ENCODE results near the gene TSPAN2.

TSPAN2 gene

GRCh38 chr1:115073298-115074087, 15.8 kb downstream of the TSPAN2 start:
- no peak for DNase-seq

DNA sequence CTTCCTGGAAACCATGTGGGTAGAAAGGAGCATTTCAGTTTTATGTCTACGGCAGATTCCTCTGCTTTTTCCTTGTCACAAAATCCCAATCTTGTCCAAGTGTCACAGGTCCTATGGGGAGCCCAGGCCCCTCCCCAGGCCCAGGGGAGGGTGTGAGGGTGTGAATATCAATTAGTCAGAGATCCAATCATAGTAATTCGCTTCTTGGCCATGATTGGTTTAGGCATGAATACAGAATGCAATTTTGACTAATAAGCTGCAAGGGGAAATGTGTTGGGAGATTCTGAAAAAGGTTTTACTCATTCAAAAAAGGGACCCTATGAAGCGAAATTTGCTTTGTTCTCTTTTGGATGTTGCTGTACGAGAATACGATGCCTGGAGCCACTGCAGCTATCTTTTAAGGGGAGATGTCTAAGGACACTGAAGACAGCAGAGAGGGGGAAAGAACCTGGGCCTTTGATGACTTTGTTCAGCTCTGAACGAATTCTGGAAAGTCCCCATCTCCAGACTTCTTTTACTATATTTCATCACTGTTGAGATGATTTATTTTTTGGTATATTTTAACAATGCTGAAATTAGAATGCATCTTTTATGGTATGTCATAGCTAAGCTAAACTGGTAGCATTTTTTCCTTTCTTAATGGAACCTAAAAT, 18.2 kb downstream of the TSPAN2 start:
- no peak for DNase-seq

- no peak for DNase-seq
Observed at GRCh38 chr1:115069659-115070308, 19.5 kb downstream of the TSPAN2 start.

GRCh38 chr1:115068826-115069585, 20.3 kb downstream of the TSPAN2 start:
- no peak for DNase-seq

- no peak for DNase-seq
Observed at GRCh38 chr1:115067161-115067859, 22.0 kb downstream of the TSPAN2 start.

DNA sequence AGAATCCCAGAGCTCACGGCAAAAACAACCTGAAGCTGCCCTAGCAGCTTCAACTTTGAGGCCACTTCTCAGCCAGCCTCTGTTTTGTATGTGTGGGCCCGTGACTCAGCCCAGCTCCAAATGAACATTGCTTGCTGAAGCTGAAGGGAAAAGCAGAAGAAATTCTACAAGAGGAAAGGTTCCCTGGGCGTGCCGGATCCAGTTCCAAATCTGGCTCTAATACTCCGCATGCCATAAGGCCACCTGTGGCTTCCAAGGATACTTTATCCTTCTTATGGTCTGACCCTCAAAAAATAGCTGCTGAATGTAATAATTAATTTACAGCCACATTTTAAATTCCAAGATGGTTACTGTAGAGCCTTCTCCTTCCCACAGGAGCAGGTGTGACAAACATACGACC, 24.3 kb downstream of the TSPAN2 start:
- DNase-seq, result no peak

- no peak for DNase-seq
Observed at GRCh38 chr1:115064461-115064860, 24.8 kb downstream of the TSPAN2 start.

GRCh38 chr1:115063228-115063901, 25.9 kb downstream of the TSPAN2 start:
- DNase-seq, result no peak

- no peak for DNase-seq
Observed at GRCh38 chr1:115062542-115063004, 26.7 kb downstream of the TSPAN2 start.

DNA sequence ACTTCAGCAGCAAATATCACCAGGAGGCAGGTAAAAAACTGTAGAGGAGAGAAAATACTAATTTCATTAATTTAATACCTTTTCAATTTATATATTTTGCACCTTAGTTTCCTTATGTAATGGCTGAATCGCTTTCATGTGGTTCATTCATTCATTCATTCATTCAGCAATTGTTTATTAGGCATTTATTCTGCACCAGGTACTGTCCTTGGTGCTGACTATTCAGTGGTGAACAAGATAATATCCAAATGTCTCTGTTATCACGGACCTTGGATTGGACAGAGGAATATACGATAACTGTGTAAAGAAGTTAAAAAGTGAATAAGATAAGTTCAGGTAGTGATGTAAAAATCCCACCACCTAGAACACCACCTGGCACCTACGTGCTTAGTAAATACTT, 28.8 kb downstream of the TSPAN2 start:
- DNase-seq, result no peak

GRCh38 chr1:115059316-115059715, 30.0 kb downstream of the TSPAN2 start:
- DNase-seq, result no peak

GRCh38 chr1:115057661-115058254, 31.5 kb downstream of the TSPAN2 start:
- no peak for DNase-seq

- no peak for DNase-seq
Observed at GRCh38 chr1:115056395-115056798, 32.9 kb downstream of the TSPAN2 start.

GRCh38 chr1:115052454-115053083, 36.7 kb downstream of the TSPAN2 start:
- peak; percentile 84 for DNase-seq

DNA sequence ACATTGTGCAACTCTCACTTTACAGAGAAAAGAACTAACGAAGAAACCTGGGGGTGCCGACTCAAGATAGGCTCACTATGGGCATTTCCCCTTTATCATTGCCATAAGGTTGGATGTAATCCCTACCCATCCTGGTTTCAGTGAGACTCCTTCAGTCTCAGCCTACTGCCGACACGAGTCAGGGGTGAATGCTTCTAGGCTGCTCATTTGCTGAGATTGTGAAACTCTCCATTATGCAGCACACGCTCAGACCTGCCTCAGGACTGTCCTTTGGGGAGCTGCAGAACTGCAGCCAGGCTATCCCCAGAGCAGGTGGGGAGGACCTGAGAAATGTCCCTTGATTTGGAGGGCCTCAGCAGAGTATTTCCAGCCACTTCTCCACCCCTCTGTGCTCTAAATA, 37.5 kb downstream of the TSPAN2 start:
- DNase-seq, result no peak

DNA sequence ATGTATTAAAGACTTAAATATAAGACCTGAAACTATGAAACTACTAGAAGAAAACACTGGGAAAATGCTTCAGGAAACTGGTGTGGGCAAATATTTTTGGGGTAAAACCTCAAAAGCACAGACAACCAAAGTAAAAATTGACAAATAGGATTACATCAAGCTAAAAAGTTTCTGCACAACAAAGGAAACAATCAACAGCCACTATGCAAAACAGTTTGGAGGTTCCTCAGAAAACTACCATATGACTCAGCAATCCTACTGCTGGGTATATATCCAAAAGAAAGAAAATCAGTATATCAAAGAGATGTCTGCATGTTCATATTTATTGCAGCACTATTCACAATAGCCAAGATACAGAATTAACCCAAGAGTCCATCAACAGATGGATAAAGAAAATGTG, 42.6 kb downstream of the TSPAN2 start:
- no peak for DNase-seq

GRCh38 chr1:115041654-115042053, 47.6 kb downstream of the TSPAN2 start:
- peak; percentile 58 for DNase-seq

- DNase-seq, result no peak
Observed at GRCh38 chr1:115040501-115040900, 48.8 kb downstream of the TSPAN2 start.

- no peak for DNase-seq
Observed at GRCh38 chr1:115036814-115037507, 52.3 kb downstream of the TSPAN2 start.

GRCh38 chr1:115035652-115036051, 53.7 kb downstream of the TSPAN2 start:
- no peak for DNase-seq
